AG10803 (cell line): ENCODE results near the gene ZBED1.
"Not testable (repeated sequence)": the region's sequence is repeated elsewhere in the genome, so short reads cannot be mapped to it uniquely, and the experiment has no call there.

Experiments used
- DNase-seq: peaks from one replicate; pipeline ENCODE4 v3.0.0; 2010; ENCODE audit warnings: low read depth
- H3K4me3 ChIP-seq: 2 replicates; pipeline ENCODE4 v1.5.1; 2011; ENCODE audit warnings: mild to moderate bottlenecking, low read length, control low read depth
- TF ChIP-seq, protein P1 (sequence below): conservative IDR thresholded peaks from 2 replicates; pipeline ENCODE4 v1.5.1; 2011; ENCODE audit warnings: mild to moderate bottlenecking, low read length, control low read depth, inconsistent platforms

The ZBED1 gene

DNA sequence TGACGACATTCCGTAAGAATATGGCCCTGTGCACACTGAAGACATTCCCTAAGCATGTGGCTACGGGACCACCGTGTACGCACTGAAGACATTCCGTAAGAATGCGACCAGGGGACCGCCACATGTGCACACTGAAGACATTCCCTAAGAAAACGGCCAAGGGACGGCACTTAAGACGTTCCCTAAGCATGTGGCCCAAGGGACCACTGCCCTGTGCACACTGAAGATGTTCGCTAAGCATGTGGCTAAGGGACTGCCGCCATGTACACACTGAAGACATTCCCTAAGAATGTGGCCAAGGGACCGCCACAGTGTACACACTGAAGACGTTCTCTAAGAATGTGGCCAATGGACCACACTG is 21.4 kb downstream of the ZBED1 start:
- H3K4me3 ChIP-seq: no peak overlapping the region
- TF ChIP-seq, protein P1, sequence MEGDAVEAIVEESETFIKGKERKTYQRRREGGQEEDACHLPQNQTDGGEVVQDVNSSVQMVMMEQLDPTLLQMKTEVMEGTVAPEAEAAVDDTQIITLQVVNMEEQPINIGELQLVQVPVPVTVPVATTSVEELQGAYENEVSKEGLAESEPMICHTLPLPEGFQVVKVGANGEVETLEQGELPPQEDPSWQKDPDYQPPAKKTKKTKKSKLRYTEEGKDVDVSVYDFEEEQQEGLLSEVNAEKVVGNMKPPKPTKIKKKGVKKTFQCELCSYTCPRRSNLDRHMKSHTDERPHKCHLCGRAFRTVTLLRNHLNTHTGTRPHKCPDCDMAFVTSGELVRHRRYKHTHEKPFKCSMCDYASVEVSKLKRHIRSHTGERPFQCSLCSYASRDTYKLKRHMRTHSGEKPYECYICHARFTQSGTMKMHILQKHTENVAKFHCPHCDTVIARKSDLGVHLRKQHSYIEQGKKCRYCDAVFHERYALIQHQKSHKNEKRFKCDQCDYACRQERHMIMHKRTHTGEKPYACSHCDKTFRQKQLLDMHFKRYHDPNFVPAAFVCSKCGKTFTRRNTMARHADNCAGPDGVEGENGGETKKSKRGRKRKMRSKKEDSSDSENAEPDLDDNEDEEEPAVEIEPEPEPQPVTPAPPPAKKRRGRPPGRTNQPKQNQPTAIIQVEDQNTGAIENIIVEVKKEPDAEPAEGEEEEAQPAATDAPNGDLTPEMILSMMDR: no peak
- DNase-seq: no peak

DNA sequence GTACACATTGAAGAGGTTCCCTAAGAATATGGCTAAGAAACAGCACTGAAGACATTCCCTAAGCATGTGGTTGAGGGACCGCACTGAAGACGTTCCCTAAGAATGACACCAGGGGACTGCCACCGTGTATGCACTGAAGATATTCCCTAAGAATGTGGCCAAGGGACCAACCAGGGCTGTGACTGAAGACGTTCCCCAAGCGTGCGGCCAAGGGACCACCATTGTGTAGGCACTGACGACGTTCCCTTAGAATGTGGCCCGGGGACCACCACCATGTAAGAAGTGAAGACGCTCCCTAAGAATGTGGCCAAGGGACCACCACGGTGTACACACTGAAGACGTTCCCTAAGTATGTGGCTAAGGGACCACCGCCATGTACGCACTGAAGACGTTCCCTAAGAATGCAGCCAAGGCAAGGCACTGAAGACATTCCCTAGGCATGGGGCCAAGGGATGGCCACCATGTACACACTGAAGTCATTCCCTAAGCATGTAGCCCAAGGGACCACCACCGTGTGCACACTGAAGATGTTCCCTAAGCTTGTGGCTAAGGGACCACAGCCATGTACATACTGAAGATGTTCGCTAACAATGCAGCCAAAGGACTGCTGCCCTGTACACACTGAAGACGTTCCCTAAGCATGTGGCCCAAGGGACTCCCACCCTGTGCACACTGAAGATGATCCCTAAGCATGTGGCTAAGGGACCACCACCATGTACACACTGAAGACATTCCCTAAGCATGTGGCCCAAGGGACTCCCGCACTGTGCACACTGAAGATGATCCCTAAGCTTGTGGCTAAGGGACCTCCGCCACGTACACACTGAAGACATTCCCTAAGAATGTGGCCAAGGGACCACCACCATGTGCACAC is 22.0 kb downstream of the ZBED1 start:
- TF ChIP-seq, protein P1: no peak
- DNase-seq: no peak

DNA sequence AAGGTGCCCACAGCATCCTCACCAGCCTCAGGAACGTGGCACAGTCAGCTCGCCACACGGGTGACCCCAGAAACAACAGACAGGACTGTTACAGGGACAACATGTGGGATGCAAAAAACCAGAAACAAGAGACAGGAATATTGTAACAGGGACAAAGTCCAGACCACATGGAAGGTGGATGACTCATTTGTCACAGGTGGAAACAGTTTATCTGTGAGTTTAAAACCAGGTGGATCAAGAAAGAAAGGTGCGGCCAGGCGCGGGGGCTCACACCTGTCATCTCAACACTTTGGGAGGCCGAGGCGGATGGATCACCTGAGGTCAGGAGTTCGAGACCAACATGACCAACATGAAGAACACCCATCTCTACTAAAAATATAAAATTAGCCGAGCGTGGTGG is 23.5 kb downstream of the ZBED1 start:
- H3K4me3 ChIP-seq, DNase-seq: not testable (repeated sequence)

More for the DNA sequence above, 22.0 kb downstream of the ZBED1 start:
- no peak overlapping the region for H3K4me3 ChIP-seq

DNA sequence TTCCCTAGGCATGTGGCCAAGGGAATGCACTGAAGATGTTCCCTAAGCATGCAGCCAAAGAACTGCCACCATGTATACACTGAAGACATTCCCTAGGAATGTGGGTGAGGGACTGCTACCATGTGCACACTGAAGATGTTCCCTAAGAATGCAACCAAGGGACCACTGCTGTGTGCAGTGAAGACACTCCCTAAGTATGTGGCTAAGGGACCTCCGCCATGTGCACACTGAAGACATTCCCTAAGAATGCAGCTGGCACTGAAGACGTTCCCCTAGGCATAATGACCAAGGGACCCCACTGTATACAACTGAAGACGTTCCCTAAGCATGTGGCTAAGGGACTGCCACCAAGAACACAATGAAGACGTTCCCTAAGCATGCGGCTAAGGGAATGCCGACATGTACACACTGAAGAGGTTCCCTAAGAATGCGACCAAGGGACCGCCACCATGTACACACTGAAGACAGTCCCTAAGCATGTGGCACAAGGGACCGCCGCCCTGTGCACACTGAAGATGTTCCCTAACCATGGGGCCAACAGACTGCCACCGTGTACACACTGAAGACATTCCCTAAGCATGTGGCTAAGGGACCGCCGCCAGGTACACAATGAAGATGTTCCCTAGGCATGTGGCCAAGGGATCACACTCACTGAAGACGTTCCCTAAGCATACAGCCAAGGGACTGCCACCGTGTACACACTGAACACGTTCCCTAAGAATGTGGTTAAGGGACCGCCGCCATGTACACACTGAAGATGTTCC is 25.6 kb downstream of the ZBED1 start:
- TF ChIP-seq, protein P1: no peak
- DNase-seq: no peak

DNA sequence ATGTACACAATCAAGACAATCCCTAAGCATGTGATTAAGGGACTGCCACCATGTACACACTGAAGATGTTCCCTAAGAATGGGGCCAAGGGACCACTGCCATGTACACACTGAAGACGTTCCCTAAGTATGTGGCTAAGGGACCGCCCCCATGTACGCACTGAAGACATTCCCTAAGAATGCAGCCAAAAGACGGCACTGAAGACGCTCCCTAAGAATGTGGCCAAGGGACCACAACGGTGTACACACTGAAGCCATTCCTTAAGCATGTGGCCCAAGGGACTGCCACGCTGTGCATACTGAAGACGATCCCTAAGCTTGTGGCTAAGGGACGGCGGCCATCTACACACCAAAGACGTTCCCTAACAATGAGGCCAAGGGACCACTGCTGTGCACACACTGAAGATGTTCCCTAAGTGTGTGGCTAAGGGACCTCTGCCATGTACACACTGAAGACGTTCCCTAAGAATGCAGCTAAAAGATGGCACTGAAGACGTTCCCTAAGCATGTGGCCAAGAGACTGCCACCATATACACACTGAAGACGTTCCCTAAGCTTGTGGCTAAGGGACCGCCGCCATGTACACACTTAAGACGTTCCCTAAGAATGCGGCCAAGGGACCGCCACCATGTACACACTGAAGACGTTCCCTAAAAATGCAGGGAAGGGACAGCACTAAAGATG is 26.4 kb downstream of the ZBED1 start:
- TF ChIP-seq, protein P1: no peak

More for the DNA sequence above, 25.6 kb downstream of the ZBED1 start:
- no peak overlapping the region for H3K4me3 ChIP-seq

DNA sequence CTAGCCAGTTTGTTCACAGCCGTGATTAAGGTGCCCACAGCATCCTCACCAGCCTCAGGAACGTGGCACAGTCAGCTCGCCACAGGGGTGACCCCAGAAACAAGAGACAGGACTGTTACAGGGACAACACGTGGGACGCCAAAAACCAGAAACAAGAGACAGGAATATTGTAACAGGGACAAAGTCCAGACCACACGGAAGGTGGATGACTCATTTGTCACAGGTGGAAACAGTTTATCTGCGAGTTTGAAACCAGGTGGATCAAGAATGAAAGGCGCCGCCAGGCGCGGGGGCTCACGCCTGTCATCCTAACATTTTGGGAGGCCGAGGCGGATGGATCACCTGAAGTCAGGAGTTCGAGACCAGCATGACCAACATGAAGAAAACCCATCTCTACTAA is 27.7 kb downstream of the ZBED1 start:
- not testable (repeated sequence) for H3K4me3 ChIP-seq, DNase-seq

More for the DNA sequence above, 26.4 kb downstream of the ZBED1 start:
- H3K4me3 ChIP-seq: no peak overlapping the region
- no peak for DNase-seq

DNA sequence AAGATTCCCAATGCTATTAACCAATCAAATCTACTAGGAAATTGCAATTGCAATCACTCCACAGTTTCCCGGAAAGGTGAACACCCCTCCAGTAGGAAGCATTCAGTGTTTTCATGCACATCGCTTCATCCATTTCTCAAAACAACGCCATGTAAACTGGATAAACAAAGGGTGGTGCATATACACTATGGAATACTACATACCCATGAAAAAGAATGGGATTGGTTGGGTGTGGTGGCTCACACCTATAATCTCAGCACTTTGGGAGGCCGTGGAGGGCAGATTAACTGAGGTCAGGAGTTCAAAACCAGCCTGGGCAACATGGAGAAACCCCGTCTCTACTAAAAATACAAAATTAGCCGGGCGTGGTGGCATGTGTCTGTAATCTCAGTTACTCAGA is 29.1 kb downstream of the ZBED1 start:
- no peak overlapping the region for H3K4me3 ChIP-seq
- no peak for DNase-seq
- TF ChIP-seq, protein P1: no peak

DNA sequence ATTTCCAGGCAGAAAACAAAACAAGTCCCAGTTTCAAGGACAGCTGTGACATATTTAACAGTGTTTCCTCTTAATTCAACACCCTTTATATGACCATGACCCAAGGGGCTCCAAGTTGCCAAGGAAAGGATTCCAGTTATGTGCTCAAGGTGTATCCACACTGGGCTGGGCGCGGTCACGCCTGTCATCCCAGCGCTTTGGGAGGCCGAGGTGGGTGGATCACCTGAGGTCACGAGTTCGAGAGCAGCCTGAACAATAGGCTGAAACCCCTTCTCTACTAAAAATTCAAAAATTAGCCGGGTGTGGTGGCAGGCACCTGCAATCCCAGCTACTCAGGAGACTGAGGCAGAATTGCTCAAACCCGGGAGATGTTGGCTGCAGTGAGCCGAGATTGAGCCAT is 29.6 kb downstream of the ZBED1 start:
- DNase-seq, H3K4me3 ChIP-seq: not testable (repeated sequence)

DNA sequence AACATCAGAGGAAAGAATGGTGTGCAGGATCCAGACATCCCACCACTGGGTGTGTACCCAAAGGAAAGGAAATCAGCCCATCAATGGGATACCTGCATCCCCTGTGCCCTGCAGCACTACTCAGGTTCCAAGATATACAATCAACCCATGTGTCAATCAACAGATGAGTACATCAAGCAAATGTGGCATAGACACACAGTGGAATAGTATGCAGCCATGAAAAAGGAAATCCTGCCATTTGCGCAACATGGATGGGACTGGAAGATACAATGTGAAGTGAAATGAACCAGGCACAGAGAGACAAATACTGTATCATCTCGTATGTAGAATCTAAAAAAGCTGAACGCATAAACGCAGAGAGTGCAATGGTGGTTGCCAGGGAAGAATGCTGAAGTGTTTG is 30.9 kb downstream of the ZBED1 start:
- not testable (repeated sequence) for DNase-seq, H3K4me3 ChIP-seq
